Measurements from ENCODE around the gene JUNB. TPM values are rescaled to one million over a fixed set of nuclear protein-coding genes. Genes with fewer than 3 reads are reported as not detected.

Gene JUNB
- total and polyA plus RNA-seq, 2 of the 13 experiments (the other 11 are each of a cell fraction or from before 2014, with no cell fraction given): 7.7 to 8.2 TPM

GRCh38 chr19:12806242-12807081 lies 15.2 kb downstream of the JUNB start, which contains the start of gene RNASEH2A (continued):
- TF ChIP-seq ZNF460 (CRISPR knock-in tag; IDR thresholded peaks at IDR 0.05; ENCODE audit: borderline replicate concordance) (no peak), EED (CRISPR knock-in tag; IDR thresholded peaks at IDR 0.05) (0 out of 2 replicates have a peak, but pooled peaks have one; percentile 54), ZKSCAN5 (CRISPR knock-in tag; IDR thresholded peaks at IDR 0.05) (no peak), U2AF2 (IDR thresholded peaks at IDR 0.05; ENCODE audit: low read depth, low read length) (no peak), NCOA5 (CRISPR knock-in tag; IDR thresholded peaks at IDR 0.05) (no peak), ZNF350 (CRISPR knock-in tag; IDR thresholded peaks at IDR 0.05; ENCODE audit: borderline replicate concordance, low read depth) (peak; percentile 50; the same call in 1 of the 2 replicates), THRA (CRISPR knock-in tag; IDR thresholded peaks at IDR 0.05; ENCODE audit: borderline replicate concordance) (peak; percentile 56; the same call in 1 of the 2 replicates), ZNF879 (CRISPR knock-in tag; IDR thresholded peaks at IDR 0.05) (peak; percentile 82; the same call in 1 of the 2 replicates), MAFG (CRISPR knock-in tag; IDR thresholded peaks at IDR 0.05) (no peak), KLF15 (CRISPR knock-in tag; IDR thresholded peaks at IDR 0.05; ENCODE audit: borderline replicate concordance) (peak; percentile 70), SIN3A (IDR thresholded peaks at IDR 0.05; ENCODE audit: borderline replicate concordance, low read depth, low read length) (peak; percentile 82; the same call in 1 of the 2 replicates), ATF1 (CRISPR knock-in tag; IDR thresholded peaks at IDR 0.05) (peak; percentile 92), ZNF333 (CRISPR knock-in tag; IDR thresholded peaks at IDR 0.05; ENCODE audit: borderline replicate concordance) (0 out of 2 replicates have a peak, but pooled peaks have one; percentile 54), ZNF317 (CRISPR knock-in tag; IDR thresholded peaks at IDR 0.05) (0 out of 2 replicates have a peak, but pooled peaks have one; percentile 34), ZNF790 (CRISPR knock-in tag; IDR thresholded peaks at IDR 0.05; ENCODE audit: borderline replicate concordance) (no peak), KAT7 (CRISPR knock-in tag; IDR thresholded peaks at IDR 0.05; ENCODE audit: borderline replicate concordance) (0 out of 2 replicates have a peak, but pooled peaks have one; percentile 48), CENPT (CRISPR knock-in tag; IDR thresholded peaks at IDR 0.05; ENCODE audit: low read depth) (0 out of 2 replicates have a peak, but pooled peaks have one; percentile 16), SSRP1 (CRISPR knock-in tag; IDR thresholded peaks at IDR 0.05) (no peak), ZBTB25 (CRISPR knock-in tag; IDR thresholded peaks at IDR 0.05) (peak; percentile 52; the same call in 1 of the 2 replicates), SMARCC2 (IDR thresholded peaks at IDR 0.05) (no peak), GZF1 (CRISPR knock-in tag; IDR thresholded peaks at IDR 0.05) (0 out of 2 replicates have a peak, but pooled peaks have one; percentile 43), ZNF556 (CRISPR knock-in tag; IDR thresholded peaks at IDR 0.05; ENCODE audit: borderline replicate concordance) (peak; percentile 60; the same call in 1 of the 2 replicates), ATF2 (CRISPR knock-in tag; IDR thresholded peaks at IDR 0.05) (peak; percentile 69), RXRB (CRISPR knock-in tag; IDR thresholded peaks at IDR 0.05; ENCODE audit: borderline replicate concordance) (0 out of 2 replicates have a peak, but pooled peaks have one; percentile 33), GATAD2A (CRISPR knock-in tag; IDR thresholded peaks at IDR 0.05) (no peak), NKX3-1 (CRISPR knock-in tag; IDR thresholded peaks at IDR 0.05) (no peak; the same call in 1 of the 2 replicates), ZNF501 (CRISPR knock-in tag; IDR thresholded peaks at IDR 0.05) (peak; percentile 65; the same call in 1 of the 2 replicates)

Measured in HepG2 (cell line).